Uterus (tissue), 2 donors: Measurements from ENCODE around the gene TMEM72.

Experiments
- CTCF ChIP-seq, 4 experiments: fragments of 200-600 bp in 2 of 4; fragments of 450-650 bp in 2 of 4; sonication (generic) in 2 of 4; IDR thresholded peaks; one replicate each; pipeline ENCODE4 v1.5.1; 2016 to 2019; ENCODE audit warnings: antibody characterized with exemption in 4 of 4, mild to moderate bottlenecking in 2 of 4, moderate library complexity in 1 of 4
- POLR2A ChIP-seq, 2 donors: fragments of 450-650 bp; IDR thresholded peaks; one replicate each; pipeline ENCODE4 v1.6.1; 2016; ENCODE audit warnings: antibody characterized with exemption in 2 of 2, mild to moderate bottlenecking in 1 of 2, moderate library complexity in 1 of 2

- no peak for TF ChIP-seq CTCF (IDR thresholded peaks at IDR 0.05)
- TF ChIP-seq POLR2A (IDR thresholded peaks at IDR 0.05): no peak
Measured at GRCh38 chr10:44958898-44959246, 47.7 kb downstream of the TMEM72 start.
